GM19438 (cell line): ENCODE data around the gene TMEM267.
"Not testable (repeated sequence)": the region's sequence is repeated elsewhere in the genome, so short reads cannot be mapped to it uniquely, and the experiment has no call there.

Experiments
- ATAC-seq: cut with Tn5 transposase; IDR thresholded peaks from one replicate; pipeline ENCODE4 v1.9.1; 2021; ENCODE audit warnings: low read depth; ENCODE audit not compliant: unreplicated experiment

The TMEM267 gene

GRCh38 chr5:43483298-43484105 lies at the start of gene TMEM267:
TSS of gene TMEM267 (minus strand) at chr5:43483865. CDS start at chr5:43453969, 29,896 bp downstream.
- peak; percentile 83 for ATAC-seq

GRCh38 chr5:43530648-43531047 lies 47.0 kb upstream of the TMEM267 start:
- no peak for ATAC-seq

GRCh38 chr5:43523662-43524072 lies 40.0 kb upstream of the TMEM267 start:
- no peak for ATAC-seq

- ATAC-seq = no peak
These were observed 37.0 kb upstream of the TMEM267 start for GRCh38 chr5:43520615-43521014.

- ATAC-seq = no peak
These were observed 32.0 kb upstream of the TMEM267 start for GRCh38 chr5:43515678-43516048.

- ATAC-seq = peak; percentile 99
These were observed 31.4 kb upstream of the TMEM267 start, which contains the start of gene C5orf34 for GRCh38 chr5:43514816-43515677. TSS of gene C5orf34 (minus strand) at chr5:43515148. CDS start at chr5:43509339, 5,809 bp downstream.

GRCh38 chr5:43514471-43514815 lies 30.8 kb upstream of the TMEM267 start:
- peak; percentile 36 for ATAC-seq

- ATAC-seq = no peak
These were observed 30.4 kb upstream of the TMEM267 start for GRCh38 chr5:43514025-43514424.

- not testable (repeated sequence) for ATAC-seq
These were observed 27.4 kb upstream of the TMEM267 start for GRCh38 chr5:43511062-43511461.

- ATAC-seq = no peak
These were observed 14.9 kb upstream of the TMEM267 start for GRCh38 chr5:43498581-43498980.

GRCh38 chr5:43497311-43498104 lies 13.8 kb upstream of the TMEM267 start:
- ATAC-seq = no peak

GRCh38 chr5:43491326-43491725 lies 7.7 kb upstream of the TMEM267 start:
- no peak for ATAC-seq

- ATAC-seq = no peak
These were observed 2.7 kb upstream of the TMEM267 start for GRCh38 chr5:43486353-43486752.

- ATAC-seq = no peak
These were observed 1.7 kb upstream of the TMEM267 start for GRCh38 chr5:43485406-43485805.

- ATAC-seq = peak; percentile 64
These were observed 613 bp upstream of the TMEM267 start for GRCh38 chr5:43484106-43484849.

GRCh38 chr5:43482490-43483297 lies 971 bp downstream of the TMEM267 start:
- ATAC-seq = no peak

- no peak for ATAC-seq
These were observed 13.8 kb downstream of the TMEM267 start for GRCh38 chr5:43469671-43470391.

- ATAC-seq = no peak
These were observed 16.6 kb downstream of the TMEM267 start for GRCh38 chr5:43467100-43467499.

GRCh38 chr5:43465455-43465854 lies 18.2 kb downstream of the TMEM267 start:
- not testable (repeated sequence) for ATAC-seq
